Measurements from ENCODE around the gene BTN1A1. TPM values are rescaled to one million over a fixed set of nuclear protein-coding genes. Genes with fewer than 3 reads are reported as not detected.

BTN1A1 gene
- total and polyA plus RNA-seq, 9 of the 15 experiments (the other 6 are each of a cell fraction or from before 2014, with no cell fraction given): 0.01 to 0.15 (median 0.06) TPM; not detected in 4

DNA sequence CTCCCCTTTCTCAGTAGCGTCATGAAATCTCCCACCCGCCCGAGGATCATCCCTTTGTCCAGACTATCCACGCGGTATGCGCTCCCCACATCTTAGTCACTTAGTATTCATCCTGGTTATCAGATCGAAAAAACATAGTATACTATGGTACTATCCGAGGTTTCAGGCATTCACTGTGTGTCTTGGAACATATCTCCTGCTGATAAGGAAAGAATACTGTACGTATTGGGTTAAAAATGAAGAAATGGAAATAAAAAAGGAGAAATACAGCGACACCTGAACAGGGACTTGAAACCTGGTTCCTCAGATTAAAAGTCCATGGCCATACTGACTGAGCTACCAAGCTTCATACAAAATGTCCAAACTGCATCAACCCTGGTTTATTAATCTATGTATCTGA, 52.1 kb downstream of the BTN1A1 start (continued):
- TF ChIP-seq ZBED1 (IDR thresholded peaks at IDR 0.05): no peak
- no peak for TF ChIP-seq BHLHE40 (IDR thresholded peaks at IDR 0.05; ENCODE audit: low read length)
- no peak for TF ChIP-seq FOXO4 (CRISPR knock-in tag; IDR thresholded peaks at IDR 0.05)
- TF ChIP-seq SREBF1 (IDR thresholded peaks at IDR 0.05; ENCODE audit: borderline replicate concordance, low read depth, low read length): no peak
- no peak for TF ChIP-seq KLF10 (CRISPR knock-in tag; IDR thresholded peaks at IDR 0.05)
- no peak for TF ChIP-seq FOXK1 (CRISPR knock-in tag; IDR thresholded peaks at IDR 0.05; ENCODE audit: borderline replicate concordance)
- TF ChIP-seq, protein P1, sequence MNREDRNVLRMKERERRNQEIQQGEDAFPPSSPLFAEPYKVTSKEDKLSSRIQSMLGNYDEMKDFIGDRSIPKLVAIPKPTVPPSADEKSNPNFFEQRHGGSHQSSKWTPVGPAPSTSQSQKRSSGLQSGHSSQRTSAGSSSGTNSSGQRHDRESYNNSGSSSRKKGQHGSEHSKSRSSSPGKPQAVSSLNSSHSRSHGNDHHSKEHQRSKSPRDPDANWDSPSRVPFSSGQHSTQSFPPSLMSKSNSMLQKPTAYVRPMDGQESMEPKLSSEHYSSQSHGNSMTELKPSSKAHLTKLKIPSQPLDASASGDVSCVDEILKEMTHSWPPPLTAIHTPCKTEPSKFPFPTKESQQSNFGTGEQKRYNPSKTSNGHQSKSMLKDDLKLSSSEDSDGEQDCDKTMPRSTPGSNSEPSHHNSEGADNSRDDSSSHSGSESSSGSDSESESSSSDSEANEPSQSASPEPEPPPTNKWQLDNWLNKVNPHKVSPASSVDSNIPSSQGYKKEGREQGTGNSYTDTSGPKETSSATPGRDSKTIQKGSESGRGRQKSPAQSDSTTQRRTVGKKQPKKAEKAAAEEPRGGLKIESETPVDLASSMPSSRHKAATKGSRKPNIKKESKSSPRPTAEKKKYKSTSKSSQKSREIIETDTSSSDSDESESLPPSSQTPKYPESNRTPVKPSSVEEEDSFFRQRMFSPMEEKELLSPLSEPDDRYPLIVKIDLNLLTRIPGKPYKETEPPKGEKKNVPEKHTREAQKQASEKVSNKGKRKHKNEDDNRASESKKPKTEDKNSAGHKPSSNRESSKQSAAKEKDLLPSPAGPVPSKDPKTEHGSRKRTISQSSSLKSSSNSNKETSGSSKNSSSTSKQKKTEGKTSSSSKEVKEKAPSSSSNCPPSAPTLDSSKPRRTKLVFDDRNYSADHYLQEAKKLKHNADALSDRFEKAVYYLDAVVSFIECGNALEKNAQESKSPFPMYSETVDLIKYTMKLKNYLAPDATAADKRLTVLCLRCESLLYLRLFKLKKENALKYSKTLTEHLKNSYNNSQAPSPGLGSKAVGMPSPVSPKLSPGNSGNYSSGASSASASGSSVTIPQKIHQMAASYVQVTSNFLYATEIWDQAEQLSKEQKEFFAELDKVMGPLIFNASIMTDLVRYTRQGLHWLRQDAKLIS (CRISPR knock-in tag; IDR thresholded peaks at IDR 0.05): 0 out of 2 replicates have a peak, but pooled peaks have one; percentile 34
- peak; percentile 38; the same call in 1 of the 2 replicates for TF ChIP-seq NR2C1 (IDR thresholded peaks at IDR 0.05)
- TF ChIP-seq NR2C1 (tag; IDR thresholded peaks at IDR 0.05): no peak
- TF ChIP-seq ESRRA (IDR thresholded peaks at IDR 0.05; ENCODE audit: borderline replicate concordance, low read depth): no peak
- TF ChIP-seq NR1H2 (CRISPR knock-in tag; IDR thresholded peaks at IDR 0.05): no peak
- TF ChIP-seq, protein P2, sequence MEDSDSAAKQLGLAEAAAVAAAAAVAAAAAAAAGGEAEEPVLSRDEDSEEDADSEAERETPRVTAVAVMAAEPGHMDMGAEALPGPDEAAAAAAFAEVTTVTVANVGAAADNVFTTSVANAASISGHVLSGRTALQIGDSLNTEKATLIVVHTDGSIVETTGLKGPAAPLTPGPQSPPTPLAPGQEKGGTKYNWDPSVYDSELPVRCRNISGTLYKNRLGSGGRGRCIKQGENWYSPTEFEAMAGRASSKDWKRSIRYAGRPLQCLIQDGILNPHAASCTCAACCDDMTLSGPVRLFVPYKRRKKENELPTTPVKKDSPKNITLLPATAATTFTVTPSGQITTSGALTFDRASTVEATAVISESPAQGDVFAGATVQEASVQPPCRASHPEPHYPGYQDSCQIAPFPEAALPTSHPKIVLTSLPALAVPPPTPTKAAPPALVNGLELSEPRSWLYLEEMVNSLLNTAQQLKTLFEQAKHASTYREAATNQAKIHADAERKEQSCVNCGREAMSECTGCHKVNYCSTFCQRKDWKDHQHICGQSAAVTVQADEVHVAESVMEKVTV (CRISPR knock-in tag; IDR thresholded peaks at IDR 0.05): no peak
- TF ChIP-seq MTA2 (IDR thresholded peaks at IDR 0.05; ENCODE audit: low read depth): no peak
- TF ChIP-seq SREBF2 (CRISPR knock-in tag; IDR thresholded peaks at IDR 0.05): no peak
- peak in 1 of 2 experiments; percentile 27; a peak in 1 of 4 replicates for TF ChIP-seq ZNF639 (CRISPR knock-in tag; conservative IDR thresholded peaks at IDR 0.05 in 1 of 2, IDR thresholded peaks at IDR 0.05 in 1 of 2)
- TF ChIP-seq RBM15 (IDR thresholded peaks at IDR 0.05; ENCODE audit: insufficient read depth, low read length): no peak
- TF ChIP-seq XRCC4 (IDR thresholded peaks at IDR 0.05; ENCODE audit: extremely low read depth, insufficient read depth, insufficient read length): no peak
- TF ChIP-seq, protein P3, sequence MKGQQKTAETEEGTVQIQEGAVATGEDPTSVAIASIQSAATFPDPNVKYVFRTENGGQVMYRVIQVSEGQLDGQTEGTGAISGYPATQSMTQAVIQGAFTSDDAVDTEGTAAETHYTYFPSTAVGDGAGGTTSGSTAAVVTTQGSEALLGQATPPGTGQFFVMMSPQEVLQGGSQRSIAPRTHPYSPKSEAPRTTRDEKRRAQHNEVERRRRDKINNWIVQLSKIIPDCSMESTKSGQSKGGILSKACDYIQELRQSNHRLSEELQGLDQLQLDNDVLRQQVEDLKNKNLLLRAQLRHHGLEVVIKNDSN (CRISPR knock-in tag; IDR thresholded peaks at IDR 0.05): no peak
- no peak for TF ChIP-seq ZNF143 (CRISPR knock-in tag; IDR thresholded peaks at IDR 0.05)
- no peak for TF ChIP-seq RCOR1 (IDR thresholded peaks at IDR 0.05; ENCODE audit: borderline replicate concordance in 1 of 2, low read depth in 2 of 2, low read length in 2 of 2)
- no peak for TF ChIP-seq TRIM28 (IDR thresholded peaks at IDR 0.05)
